Body of pancreas (tissue), 4 donors: ENCODE measurements around the gene CTSZ. TPM values are rescaled to one million over a fixed set of nuclear protein-coding genes. Genes with fewer than 3 reads are reported as not detected.

Experiments
- ATAC-seq: fragments of 150-250 bp; one replicate; pipeline ENCODE4 v1.9.1; 2016
- DNase-seq, 4 donors: peaks; one replicate each; pipeline ENCODE4 v3.0.0-alpha.2; 2019
- H3K27ac ChIP-seq, 4 donors: fragments of 200-600 bp; sonication (generic); 1 replicate in 3 of 4; 2 replicates in 1 of 4; pipeline versions ENCODE4 v1.5.1 to v1.6.1; 2016 to 2019; ENCODE audit warnings: mild to moderate bottlenecking in 1 of 4, mixed read lengths in 1 of 4, moderate library complexity in 1 of 4
- H3K27me3 ChIP-seq, 2 donors: fragments of 200-600 bp; sonication (generic); one replicate each; pipeline ENCODE4 v1.6.0; 2016; ENCODE audit warnings: mild to moderate bottlenecking in 1 of 2
- H3K36me3 ChIP-seq, 2 donors: fragments of 200-600 bp; sonication (generic); replicated peaks in 1 of 2; 2 replicates each; pipeline ENCODE4 v1.5.1; 2016; ENCODE audit warnings: low read depth in 2 of 2; ENCODE audit not compliant: insufficient read depth in 1 of 2
- H3K4me1 ChIP-seq: fragments of 200-600 bp; sonication (generic); one replicate; pipeline ENCODE4 v1.6.0; 2016
- H3K4me3 ChIP-seq, 2 donors: fragments of 200-600 bp; sonication (generic); 1 replicate in 1 of 2; 2 replicates in 1 of 2; pipeline ENCODE4 v1.5.1; 2016 to 2019
- H3K9me3 ChIP-seq, 3 donors: fragments of 200-600 bp; sonication (generic); 1 replicate in 2 of 3; 2 replicates in 1 of 3; pipeline ENCODE4 v1.5.1; 2016
- POLR2A ChIP-seq, 3 donors: fragments of 450-650 bp; IDR thresholded peaks; one replicate each; pipeline ENCODE4 v1.6.1; 2016; ENCODE audit warnings: antibody characterized with exemption in 3 of 3, mild to moderate bottlenecking in 2 of 3
- WGBS, 2 donors: methylation state at CpG; one replicate each; pipeline ENCODE4 v1.1.5; 2017; 5-methylcytosine and 5-hydroxymethylcytosine counted together
- intact Hi-C: fragments of 100-400 bp; cut with DNase I; formaldehyde crosslinking; loops from one replicate; pipeline ENCODE4 v1.15.1; 2023
- total RNA-seq, 2 donors: library from RNA; depleted of rRNA; stranded (reverse); fragments of >200 nt; gene quantifications; one replicate each; pipeline ENCODE4 v1.1.0, GENCODE V29; 2016
- TF ChIP-seq, protein P1 (sequence below), 7 experiments: fragments of 450-650 bp in 4 of 7; fragments of 200-600 bp in 3 of 7; sonication (generic) in 3 of 7; IDR thresholded peaks; one replicate each; pipeline ENCODE4 v1.5.1; 2016 to 2019; ENCODE audit warnings: antibody characterized with exemption in 7 of 7

CTSZ gene
- total RNA-seq, 2 donors from 2014 or later = 54.1 to 89.8 TPM

DNA sequence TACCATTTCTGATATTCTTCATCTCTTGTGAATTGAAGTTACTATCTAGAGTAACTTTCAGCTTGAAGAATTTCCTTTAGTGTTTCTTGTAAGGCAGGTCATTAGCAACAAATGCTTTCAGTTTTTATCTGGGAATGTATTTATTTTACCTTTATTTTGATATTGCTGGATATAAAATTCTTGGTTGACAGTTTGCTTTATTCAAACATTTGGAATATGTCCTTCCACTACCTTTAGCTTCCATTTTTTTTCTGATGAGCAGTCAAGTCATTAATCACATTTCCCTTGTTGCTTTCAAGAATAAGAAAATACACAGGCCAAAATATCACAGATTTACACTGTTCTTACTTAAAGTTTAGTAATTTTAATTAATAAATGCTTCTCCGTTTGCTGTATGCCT is 31.7 kb downstream of the CTSZ start:
- no peaks in the 10 kb centered on the region for H3K9me3 ChIP-seq
- intact Hi-C loops = loop anchor here (10.0 kb wide), 1 partner anchor 61 kb away; no protein-coding TSS in a partner anchor
- 91 to 93% methylated on average over 1 of the region's 1 CpG for WGBS, 2 donors
- no peaks in the 10 kb centered on the region for H3K27me3 ChIP-seq
- H3K4me3 ChIP-seq = no peak overlapping the region
- H3K36me3 ChIP-seq = no peaks in the 10 kb centered on the region
- H3K27ac ChIP-seq = no peak overlapping the region
- H3K4me1 ChIP-seq = no peaks in the 10 kb centered on the region
- no peak for DNase-seq
- TF ChIP-seq POLR2A (IDR thresholded peaks at IDR 0.05) = no peak
- TF ChIP-seq, protein P1, sequence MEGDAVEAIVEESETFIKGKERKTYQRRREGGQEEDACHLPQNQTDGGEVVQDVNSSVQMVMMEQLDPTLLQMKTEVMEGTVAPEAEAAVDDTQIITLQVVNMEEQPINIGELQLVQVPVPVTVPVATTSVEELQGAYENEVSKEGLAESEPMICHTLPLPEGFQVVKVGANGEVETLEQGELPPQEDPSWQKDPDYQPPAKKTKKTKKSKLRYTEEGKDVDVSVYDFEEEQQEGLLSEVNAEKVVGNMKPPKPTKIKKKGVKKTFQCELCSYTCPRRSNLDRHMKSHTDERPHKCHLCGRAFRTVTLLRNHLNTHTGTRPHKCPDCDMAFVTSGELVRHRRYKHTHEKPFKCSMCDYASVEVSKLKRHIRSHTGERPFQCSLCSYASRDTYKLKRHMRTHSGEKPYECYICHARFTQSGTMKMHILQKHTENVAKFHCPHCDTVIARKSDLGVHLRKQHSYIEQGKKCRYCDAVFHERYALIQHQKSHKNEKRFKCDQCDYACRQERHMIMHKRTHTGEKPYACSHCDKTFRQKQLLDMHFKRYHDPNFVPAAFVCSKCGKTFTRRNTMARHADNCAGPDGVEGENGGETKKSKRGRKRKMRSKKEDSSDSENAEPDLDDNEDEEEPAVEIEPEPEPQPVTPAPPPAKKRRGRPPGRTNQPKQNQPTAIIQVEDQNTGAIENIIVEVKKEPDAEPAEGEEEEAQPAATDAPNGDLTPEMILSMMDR (IDR thresholded peaks at IDR 0.05) = no peak
- no peak for ATAC-seq

DNA sequence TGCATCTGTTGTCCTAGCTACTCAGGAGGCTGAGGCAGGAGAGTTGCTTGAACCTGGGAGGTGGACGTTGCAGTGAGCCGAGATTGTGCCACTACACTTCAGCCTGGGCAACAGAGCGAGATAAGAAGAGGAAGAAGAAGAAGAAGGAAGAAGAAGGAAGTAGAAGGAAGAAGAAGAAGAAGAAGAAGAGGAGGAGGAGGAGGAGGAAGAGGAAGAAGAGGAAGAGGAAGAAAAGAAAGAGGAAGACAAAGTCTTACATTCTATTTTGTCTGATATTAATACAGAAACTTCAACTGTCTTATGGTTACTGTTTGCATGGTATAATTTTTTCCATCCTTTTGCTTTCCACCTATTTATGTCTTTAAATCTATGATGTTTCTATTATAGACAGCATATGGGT is 33.2 kb downstream of the CTSZ start:
- Histone ChIP-seq H3K4me3 (no peak overlapping the region), H3K27ac (no peak overlapping the region), H3K36me3 (no peaks in the 10 kb centered on the region), H3K4me1 (no peaks in the 10 kb centered on the region), H3K9me3 (peaks cover 0 to 5% (median 0%) of the 10 kb centered on the region in 3 donors), H3K27me3 (no peaks in the 10 kb centered on the region)
- DNase-seq = no peak
- ATAC-seq = no peak
- no peak for TF ChIP-seq POLR2A (IDR thresholded peaks at IDR 0.05)
- TF ChIP-seq, protein P1 (IDR thresholded peaks at IDR 0.05) = no peak
- WGBS, 2 donors = 83 to 89% methylated on average over 3 of the region's 3 CpGs
- intact Hi-C loops = loop anchor here (10.0 kb wide), 1 partner anchor 59 kb away; no protein-coding TSS in a partner anchor

DNA sequence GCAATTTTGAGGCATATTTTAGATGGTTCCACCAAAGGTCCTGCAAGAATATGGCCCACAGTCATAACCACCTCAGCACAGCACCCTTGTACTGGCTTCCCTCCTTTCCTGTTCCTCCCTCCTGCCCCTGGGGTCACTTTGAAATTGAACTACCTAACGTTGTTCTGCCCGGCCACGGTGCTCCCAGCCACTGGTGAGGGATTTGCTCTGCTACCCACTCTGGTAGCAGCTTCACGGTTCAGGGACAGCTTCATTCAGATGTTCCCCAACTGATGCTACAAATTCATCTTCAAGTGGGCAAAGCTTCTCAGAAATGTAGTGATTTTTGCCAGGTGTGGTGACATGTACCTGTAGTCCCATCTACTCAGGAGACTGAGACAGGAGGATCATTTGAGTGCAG is 33.9 kb downstream of the CTSZ start:
- H3K36me3 ChIP-seq = no peaks in the 10 kb centered on the region

DNA sequence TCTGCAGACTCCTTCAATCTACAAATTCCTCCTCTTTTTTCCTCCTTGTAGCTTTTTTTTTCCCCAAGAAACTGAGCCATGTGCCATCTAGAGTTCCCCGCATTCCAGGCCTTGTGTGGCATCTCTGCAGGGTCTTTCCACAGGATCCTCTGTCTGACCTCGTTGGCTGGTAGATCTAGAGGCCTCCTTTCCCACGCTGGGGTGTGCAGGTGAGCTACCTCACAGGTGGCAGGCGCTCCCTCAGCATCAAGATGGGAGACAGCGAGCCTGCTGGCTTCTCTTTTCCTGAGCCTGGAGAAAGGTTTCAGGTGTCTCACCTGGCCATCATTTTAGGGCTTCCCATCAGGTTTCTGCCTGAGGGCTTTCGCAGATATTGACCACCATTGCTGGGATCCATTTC is 35.6 kb downstream of the CTSZ start:
- Histone ChIP-seq H3K27ac (no peak overlapping the region), H3K4me1 (no peaks in the 10 kb centered on the region), H3K9me3 (peaks cover 0 to 5% (median 0%) of the 10 kb centered on the region in 3 donors), H3K36me3 (no peaks in the 10 kb centered on the region), H3K4me3 (no peak overlapping the region), H3K27me3 (no peaks in the 10 kb centered on the region)
- ATAC-seq (no peak), DNase-seq (no peak)
- 76 to 87% methylated on average over 6 of the region's 6 CpGs for WGBS, 2 donors
- TF ChIP-seq, protein P1 (IDR thresholded peaks at IDR 0.05) = no peak
- no peak for TF ChIP-seq POLR2A (IDR thresholded peaks at IDR 0.05)
- intact Hi-C loops = loop anchor here (10.0 kb wide), 1 partner anchor 57 kb away; no protein-coding TSS in a partner anchor

More for the DNA sequence above, 33.9 kb downstream of the CTSZ start:
- DNase-seq = no peak
- Histone ChIP-seq H3K27ac (no peak overlapping the region), H3K27me3 (no peaks in the 10 kb centered on the region), H3K9me3 (peaks cover 0 to 5% (median 0%) of the 10 kb centered on the region in 3 donors), H3K4me3 (no peak overlapping the region), H3K4me1 (no peaks in the 10 kb centered on the region)
- intact Hi-C loops = loop anchor here (10.0 kb wide), 1 partner anchor 58 kb away; no protein-coding TSS in a partner anchor
- ATAC-seq = no peak
- TF ChIP-seq, protein P1 (IDR thresholded peaks at IDR 0.05) = no peak
- TF ChIP-seq POLR2A (IDR thresholded peaks at IDR 0.05) = no peak
- 67 to 81% methylated on average over 4 of the region's 4 CpGs for WGBS, 2 donors

DNA sequence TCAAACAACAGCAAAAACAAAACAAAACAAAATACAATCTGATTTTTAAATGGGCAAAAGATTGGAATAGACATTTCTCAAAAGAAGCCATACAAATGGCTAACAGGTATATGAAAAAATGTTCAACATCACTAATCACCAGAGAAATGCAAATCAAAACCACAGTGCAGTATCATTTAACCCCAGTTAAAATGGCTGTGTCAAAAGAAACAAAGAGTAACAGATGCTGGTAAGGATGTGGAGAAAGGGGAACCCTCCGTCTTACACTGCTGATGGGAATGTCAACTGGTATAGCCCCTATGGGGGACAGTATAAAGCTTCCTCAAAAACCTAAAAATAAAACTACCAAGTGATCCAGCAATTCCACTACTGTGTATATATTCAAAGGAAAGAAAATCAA is 36.9 kb downstream of the CTSZ start:
- Histone ChIP-seq H3K36me3 (no peaks in the 10 kb centered on the region), H3K27ac (no peak overlapping the region), H3K27me3 (no peaks in the 10 kb centered on the region), H3K4me3 (no peak overlapping the region), H3K9me3 (peaks cover 0 to 5% (median 0%) of the 10 kb centered on the region in 3 donors), H3K4me1 (no peaks in the 10 kb centered on the region)
- DNase-seq (no peak), ATAC-seq (no peak)
- intact Hi-C loops = loop anchor here (10.0 kb wide), 1 partner anchor 55 kb away; no protein-coding TSS in a partner anchor
- no peak for TF ChIP-seq POLR2A (IDR thresholded peaks at IDR 0.05)
- TF ChIP-seq, protein P1 (IDR thresholded peaks at IDR 0.05) = no peak
- 61 to 77% methylated on average over 1 of the region's 1 CpG for WGBS, 2 donors
